IMR-90 (cell line): Measurements from ENCODE around the gene SCFD2.

Experiments used
- CEBPB ChIP-seq: IDR thresholded peaks from 2 replicates; pipeline ENCODE4 v1.6.1; 2012; ENCODE audit warnings: low read depth, low read length, improper control_type of control experiment
- MAFK ChIP-seq: IDR thresholded peaks from 2 replicates; pipeline ENCODE4 v1.6.1; 2012; ENCODE audit warnings: low read depth, low read length, improper control_type of control experiment
- MAZ ChIP-seq: IDR thresholded peaks from 2 replicates; pipeline ENCODE4 v1.6.1; 2012; ENCODE audit warnings: low read depth, mild to moderate bottlenecking, low read length, improper control_type of control experiment, moderate library complexity, borderline replicate concordance
- RAD21 ChIP-seq: IDR thresholded peaks from 2 replicates; pipeline ENCODE4 v1.6.1; 2012; ENCODE audit warnings: low read length, improper control_type of control experiment
- SMC3 ChIP-seq: fragments of 150-350 bp; IDR thresholded peaks from 2 replicates; pipeline ENCODE4 v1.6.1; 2016; ENCODE audit warnings: low read depth, mild to moderate bottlenecking, antibody characterized with exemption, low read length, moderate library complexity
- TF ChIP-seq, protein P1 (sequence below): conservative IDR thresholded peaks from 2 replicates; pipeline ENCODE4 v1.5.1; 2012; ENCODE audit warnings: mild to moderate bottlenecking, low read depth, low read length, improper control_type of control experiment
- TF ChIP-seq, protein P2 (sequence below): fragments of 150-350 bp; IDR thresholded peaks from 2 replicates; pipeline ENCODE4 v1.6.1; 2017; ENCODE audit warnings: mild to moderate bottlenecking, antibody characterized with exemption, low read length, low read depth

DNA sequence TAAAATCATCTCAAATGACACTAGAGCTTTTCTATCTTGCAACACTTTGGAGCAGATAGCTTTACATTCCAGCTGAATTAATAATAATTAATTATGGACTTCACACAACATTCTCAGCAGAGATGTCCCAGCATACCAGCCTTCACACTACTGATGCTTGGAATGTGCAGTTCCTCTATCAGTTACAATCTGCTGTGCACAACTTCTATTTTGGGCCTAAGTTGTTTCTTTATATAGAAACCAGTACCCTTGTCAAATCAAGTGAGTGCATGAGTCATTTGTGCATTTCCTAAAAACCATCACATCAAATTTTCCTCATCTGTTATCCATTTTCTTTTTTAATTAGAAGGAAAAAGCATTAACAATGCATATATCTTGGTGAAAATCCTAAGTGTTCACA is 512.5 kb downstream of the SCFD2 start:
- TF ChIP-seq, protein P1, sequence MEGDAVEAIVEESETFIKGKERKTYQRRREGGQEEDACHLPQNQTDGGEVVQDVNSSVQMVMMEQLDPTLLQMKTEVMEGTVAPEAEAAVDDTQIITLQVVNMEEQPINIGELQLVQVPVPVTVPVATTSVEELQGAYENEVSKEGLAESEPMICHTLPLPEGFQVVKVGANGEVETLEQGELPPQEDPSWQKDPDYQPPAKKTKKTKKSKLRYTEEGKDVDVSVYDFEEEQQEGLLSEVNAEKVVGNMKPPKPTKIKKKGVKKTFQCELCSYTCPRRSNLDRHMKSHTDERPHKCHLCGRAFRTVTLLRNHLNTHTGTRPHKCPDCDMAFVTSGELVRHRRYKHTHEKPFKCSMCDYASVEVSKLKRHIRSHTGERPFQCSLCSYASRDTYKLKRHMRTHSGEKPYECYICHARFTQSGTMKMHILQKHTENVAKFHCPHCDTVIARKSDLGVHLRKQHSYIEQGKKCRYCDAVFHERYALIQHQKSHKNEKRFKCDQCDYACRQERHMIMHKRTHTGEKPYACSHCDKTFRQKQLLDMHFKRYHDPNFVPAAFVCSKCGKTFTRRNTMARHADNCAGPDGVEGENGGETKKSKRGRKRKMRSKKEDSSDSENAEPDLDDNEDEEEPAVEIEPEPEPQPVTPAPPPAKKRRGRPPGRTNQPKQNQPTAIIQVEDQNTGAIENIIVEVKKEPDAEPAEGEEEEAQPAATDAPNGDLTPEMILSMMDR, result no peak
- TF ChIP-seq RAD21, result no peak
- TF ChIP-seq, protein P2, sequence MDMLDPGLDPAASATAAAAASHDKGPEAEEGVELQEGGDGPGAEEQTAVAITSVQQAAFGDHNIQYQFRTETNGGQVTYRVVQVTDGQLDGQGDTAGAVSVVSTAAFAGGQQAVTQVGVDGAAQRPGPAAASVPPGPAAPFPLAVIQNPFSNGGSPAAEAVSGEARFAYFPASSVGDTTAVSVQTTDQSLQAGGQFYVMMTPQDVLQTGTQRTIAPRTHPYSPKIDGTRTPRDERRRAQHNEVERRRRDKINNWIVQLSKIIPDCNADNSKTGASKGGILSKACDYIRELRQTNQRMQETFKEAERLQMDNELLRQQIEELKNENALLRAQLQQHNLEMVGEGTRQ, result no peak
- no peak for TF ChIP-seq SMC3
- 0 out of 2 replicates have a peak, but pooled peaks have one; percentile 2 for TF ChIP-seq CEBPB
- no peak for TF ChIP-seq MAZ
- TF ChIP-seq MAFK, result no peak
